IMR-90 (cell line): ENCODE results near the gene CLCA2. TPM values are rescaled to one million over a fixed set of nuclear protein-coding genes. Genes with fewer than 3 reads are reported as not detected.

Experiments
- ATAC-seq: fragments of 200-7000 bp; cut with Tn5 transposase; 2 replicates; pipeline ENCODE4 v1.9.1; 2020; ENCODE audit warnings: low read depth, mild to moderate bottlenecking, moderate library complexity
- BruUV-seq: library from RNA; stranded (reverse); fragments of 400-500 nt; replicated peaks from 2 replicates; lab custom pipeline; 2021; lab: Mats Ljungman, UMichigan
- CTCF ChIA-PET: fragments of 300-600 bp; formaldehyde crosslinking; extraction: SDS; loops from one replicate; lab custom pipeline; 2021; ENCODE audit warnings: antibody characterized with exemption; lab: Yijun Ruan, JAX
- POLR2A ChIA-PET: fragments of 300-600 bp; sonication (Branson Sonifier 250); formaldehyde crosslinking; loops from one replicate; lab custom pipeline; 2022; ENCODE audit warnings: antibody characterized with exemption; ENCODE audit not compliant: unreplicated experiment; lab: Charles Lee
- DNase-seq: peaks from one replicate; pipeline ENCODE4 v3.0.0; 2013
- H2AFZ ChIP-seq: replicated peaks from 2 replicates; pipeline ENCODE3; 2013; ENCODE audit warnings: low read length, mild to moderate bottlenecking; ENCODE audit not compliant: poor library complexity
- H2AK5ac ChIP-seq: 2 replicates; pipeline ENCODE4 v1.6.1; 2013; ENCODE audit warnings: low read depth, low read length, inconsistent platforms
- H2AK9ac ChIP-seq: replicated peaks from 2 replicates; pipeline ENCODE3; 2013; ENCODE audit warnings: mild to moderate bottlenecking, low read depth, low read length, moderate library complexity; ENCODE audit not compliant: poor library complexity
- H2BK120ac ChIP-seq: 2 replicates; pipeline ENCODE4 v1.6.1; 2013; ENCODE audit warnings: low read depth, low read length, inconsistent platforms
- H2BK15ac ChIP-seq: 3 replicates; pipeline ENCODE4 v1.6.1; 2013; ENCODE audit warnings: low read depth, low read length, inconsistent platforms
- H2BK20ac ChIP-seq: 2 replicates; pipeline ENCODE4 v1.6.1; 2013; ENCODE audit warnings: low read depth, mild to moderate bottlenecking, inconsistent platforms, low read length, moderate library complexity
- H2BK5ac ChIP-seq: 2 replicates; pipeline ENCODE4 v1.6.1; 2013; ENCODE audit warnings: mild to moderate bottlenecking, low read depth, low read length, inconsistent platforms; ENCODE audit not compliant: poor library complexity, severe bottlenecking
- H3K14ac ChIP-seq: replicated peaks from 2 replicates; pipeline ENCODE4 v1.6.1; 2013; ENCODE audit warnings: low read depth, low read length, inconsistent platforms
- H3K18ac ChIP-seq: 2 replicates; pipeline ENCODE4 v1.6.1; 2013; ENCODE audit warnings: low read depth, low read length, control low read depth
- H3K23ac ChIP-seq: 2 replicates; pipeline ENCODE4 v1.6.1; 2013; ENCODE audit warnings: low read depth, low read length, inconsistent platforms
- H3K27ac ChIP-seq: 2 replicates; pipeline ENCODE4 v1.5.1; 2013; ENCODE audit warnings: mild to moderate bottlenecking, control low read depth, low read length; ENCODE audit not compliant: insufficient read depth
- H3K27me3 ChIP-seq: 2 replicates; pipeline ENCODE4 v1.6.1; 2013; ENCODE audit warnings: low read length; ENCODE audit not compliant: control insufficient read depth, insufficient read depth
- H3K36me3 ChIP-seq: 2 replicates; pipeline ENCODE4 v1.6.1; 2013; ENCODE audit warnings: low read length, mixed read lengths; ENCODE audit not compliant: control insufficient read depth, insufficient read depth
- H3K4ac ChIP-seq: 2 replicates; pipeline ENCODE4 v1.6.1; 2013; ENCODE audit warnings: low read depth, low read length, inconsistent platforms
- H3K4me1 ChIP-seq: 2 replicates; pipeline ENCODE4 v1.6.1; 2013; ENCODE audit warnings: low read length, mixed read lengths; ENCODE audit not compliant: control insufficient read depth, insufficient read depth
- H3K4me2 ChIP-seq: 2 replicates; pipeline ENCODE4 v1.6.1; 2013; ENCODE audit warnings: low read depth, mild to moderate bottlenecking, control low read depth, low read length, moderate library complexity
- H3K4me3 ChIP-seq: 2 replicates; pipeline ENCODE4 v1.5.1; 2013; ENCODE audit warnings: low read depth, mild to moderate bottlenecking, control low read depth, low read length, moderate library complexity; ENCODE audit not compliant: insufficient read depth
- H3K56ac ChIP-seq: 2 replicates; pipeline ENCODE4 v1.6.1; 2013; ENCODE audit warnings: low read length, inconsistent platforms; ENCODE audit not compliant: insufficient read depth; ENCODE audit errors: extremely low read depth
- H3K79me1 ChIP-seq, 2 experiments: 2 replicates each; pipeline ENCODE4 v1.6.1; 2013; ENCODE audit warnings: low read length in 2 of 2, inconsistent platforms in 1 of 2, low read depth in 1 of 2
- H3K9ac ChIP-seq: 2 replicates; pipeline ENCODE4 v1.6.1; 2013; ENCODE audit warnings: low read depth, low read length, control low read depth
- H3K9me1 ChIP-seq: 2 replicates; pipeline ENCODE4 v1.6.1; 2013; ENCODE audit warnings: low read length, inconsistent platforms; ENCODE audit not compliant: insufficient read depth
- H3K9me3 ChIP-seq: 2 replicates; pipeline ENCODE4 v1.6.1; 2013; ENCODE audit warnings: low read length; ENCODE audit not compliant: control insufficient read depth, insufficient read depth
- H4K20me1 ChIP-seq: 2 replicates; pipeline ENCODE4 v1.6.1; 2013; ENCODE audit warnings: low read length, inconsistent platforms; ENCODE audit not compliant: insufficient read depth
- H4K5ac ChIP-seq: 2 replicates; pipeline ENCODE4 v1.6.1; 2013; ENCODE audit warnings: mild to moderate bottlenecking, low read depth, low read length, control low read depth
- H4K8ac ChIP-seq, 2 experiments: 2 replicates each; pipeline ENCODE4 v1.6.1; 2013; ENCODE audit warnings: low read depth in 2 of 2, low read length in 2 of 2, control low read depth in 1 of 2, inconsistent platforms in 1 of 2
- H4K91ac ChIP-seq: 2 replicates; pipeline ENCODE4 v1.6.1; 2013; ENCODE audit warnings: low read depth, low read length, inconsistent platforms; ENCODE audit not compliant: insufficient read depth
- BHLHE40 ChIP-seq: fragments of 150-350 bp; IDR thresholded peaks from 2 replicates; pipeline ENCODE4 v1.6.1; 2016; ENCODE audit warnings: mild to moderate bottlenecking, low read depth, low read length
- CEBPB ChIP-seq: IDR thresholded peaks from 2 replicates; pipeline ENCODE4 v1.6.1; 2012; ENCODE audit warnings: low read depth, low read length, improper control_type of control experiment
- CTCF ChIP-seq: conservative IDR thresholded peaks from 2 replicates; pipeline ENCODE4 v1.5.1; 2012; ENCODE audit warnings: mild to moderate bottlenecking, low read depth, low read length, improper control_type of control experiment
- ELK1 ChIP-seq: fragments of 150-350 bp; IDR thresholded peaks from 2 replicates; pipeline ENCODE4 v1.6.1; 2016; ENCODE audit warnings: low read depth, mild to moderate bottlenecking, low read length, moderate library complexity, borderline replicate concordance
- MAFK ChIP-seq: IDR thresholded peaks from 2 replicates; pipeline ENCODE4 v1.6.1; 2012; ENCODE audit warnings: low read depth, low read length, improper control_type of control experiment
- MXI1 ChIP-seq: IDR thresholded peaks from 2 replicates; pipeline ENCODE4 v1.6.1; 2012; ENCODE audit warnings: low read depth, mild to moderate bottlenecking, low read length, moderate library complexity, borderline replicate concordance
- NFE2L2 ChIP-seq: fragments of 150-350 bp; IDR thresholded peaks from 2 replicates; pipeline ENCODE4 v1.6.1; 2016; ENCODE audit warnings: low read depth, mild to moderate bottlenecking, low read length
- POLR2A ChIP-seq: IDR thresholded peaks from 2 replicates; pipeline ENCODE4 v1.6.1; 2012; ENCODE audit warnings: mild to moderate bottlenecking, low read depth, low read length
- RAD21 ChIP-seq: IDR thresholded peaks from 2 replicates; pipeline ENCODE4 v1.6.1; 2012; ENCODE audit warnings: low read length, improper control_type of control experiment
- RFX5 ChIP-seq: IDR thresholded peaks from 2 replicates; pipeline ENCODE4 v1.8.0; 2012; ENCODE audit warnings: low read depth, mild to moderate bottlenecking, low read length, moderate library complexity
- SMC3 ChIP-seq: fragments of 150-350 bp; IDR thresholded peaks from 2 replicates; pipeline ENCODE4 v1.6.1; 2016; ENCODE audit warnings: low read depth, mild to moderate bottlenecking, antibody characterized with exemption, low read length, moderate library complexity
- WGBS, 2 experiments: methylation state at CpG; one replicate each; pipeline versions ENCODE4 v1.1.5 to v1.1.7; 2013; ENCODE audit warnings: missing lambda C conversion rate in 2 of 2; ENCODE audit not compliant: insufficient read length in 1 of 2; ENCODE audit errors: extremely low coverage in 2 of 2; 5-methylcytosine and 5-hydroxymethylcytosine counted together
- dilution Hi-C: fragments of 300-500 bp; cut with HindIII; formaldehyde crosslinking; loops from one replicate; pipeline ENCODE4 v1.14.3; 2018; ENCODE audit warnings: low sequenced_read_pairs; ENCODE audit not compliant: unreplicated experiment
- in situ Hi-C: fragments of 300-500 bp; cut with MboI; formaldehyde crosslinking; loops from 3 replicates; pipeline ENCODE4 v1.14.3; 2019; ENCODE audit warnings: low sequenced_read_pairs, inconsistent platforms, mixed read lengths
- intact Hi-C: fragments of 100-400 bp; cut with micrococcal nuclease; formaldehyde crosslinking; loops from 2 replicates; pipeline ENCODE4 v1.10.0; 2022
- polyA plus RNA-seq, 3 experiments: library from polyadenylated mRNA; depleted of rRNA; stranded (reverse); fragments of >200 nt; gene quantifications; 2 replicates each; pipeline ENCODE4 v1.2.3, GENCODE V29; 2012; ENCODE audit warnings: low replicate concordance in 1 of 3
- total RNA-seq: library from RNA; depleted of rRNA; stranded (reverse); fragments of >200 nt; gene quantifications from 2 replicates; pipeline ENCODE4 v1.2.3, GENCODE V29; 2012

Gene CLCA2
- total and polyA plus RNA-seq, 2 of the 4 experiments (the other 2 are of a cell fraction): 0.09 to 0.18 TPM

DNA sequence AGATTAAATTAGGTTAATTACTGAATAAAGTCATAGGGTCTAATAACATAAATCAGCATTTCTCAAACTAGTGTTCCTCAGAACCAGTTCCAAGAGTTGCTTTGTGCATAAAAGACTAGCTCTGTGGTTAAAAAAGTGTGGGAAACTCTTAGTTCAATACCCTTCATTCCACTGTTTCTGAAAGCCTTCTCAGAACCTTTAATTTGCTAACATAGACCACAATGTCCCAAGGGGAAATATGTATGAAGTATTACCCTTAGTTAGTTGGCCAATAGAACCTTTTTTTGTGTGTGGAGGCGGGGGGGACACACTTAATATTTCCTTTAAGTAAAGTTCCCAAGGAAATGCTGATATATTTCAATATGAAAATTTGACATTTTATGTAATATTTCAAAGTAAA is 48.3 kb upstream of the CLCA2 start:
- Histone ChIP-seq H3K9me1 (no peaks in the 10 kb centered on the region), H4K8ac (no peak overlapping the region), H3K14ac (no peak overlapping the region), H2AK9ac (no peak overlapping the region), H3K27ac (no peak overlapping the region), H3K4me2 (no peak overlapping the region), H2AK5ac (no peak overlapping the region), H3K27me3 (no peaks in the 10 kb centered on the region), H2BK15ac (no peak overlapping the region), H3K9me3 (peaks cover 3% of the 10 kb centered on the region; the same call in 1 of the 2 replicates), H3K4me1 (no peaks in the 10 kb centered on the region), H3K4ac (no peak overlapping the region), H2BK5ac (no peak overlapping the region), H3K23ac (no peak overlapping the region), H3K79me1 (no peaks in the 10 kb centered on the region; a peak in 1 of 4 replicates), H4K5ac (no peak overlapping the region), H4K20me1 (no peaks in the 10 kb centered on the region), H3K56ac (no peak overlapping the region), H2BK20ac (no peak overlapping the region), H4K91ac (no peak overlapping the region), H3K36me3 (peaks cover 6% of the 10 kb centered on the region; the same call in 1 of the 2 replicates), H2AFZ (no peak overlapping the region), H3K4me3 (no peak overlapping the region), H2BK120ac (no peak overlapping the region), H3K9ac (no peak overlapping the region), H3K18ac (no peak overlapping the region)
- no peak for ATAC-seq
- dilution Hi-C loops: no loop called here
- no TSS peak for BruUV-seq
- no CpG with 5 or more reads among the region's 1 CpG for WGBS, 2 experiments
- no peak for DNase-seq
- ChIA-PET CTCF (no interaction called here), POLR2A (no interaction called here)
- in situ Hi-C loops: loop anchor here (25.0 kb wide), 2 partner anchors 587 to 712 kb away; no protein-coding TSS in a partner anchor
- intact Hi-C loops: no loop called here
- TF ChIP-seq ELK1: no peak
- no peak for TF ChIP-seq MXI1
- TF ChIP-seq RAD21: no peak
- TF ChIP-seq RFX5: no peak
- no peak for TF ChIP-seq BHLHE40
- TF ChIP-seq NFE2L2: no peak
- no peak for TF ChIP-seq CTCF
- TF ChIP-seq CEBPB: no peak
- no peak for TF ChIP-seq MAFK
- no peak for TF ChIP-seq SMC3
- TF ChIP-seq POLR2A: no peak
